WERI-Rb-1 (cell line): ENCODE results near the gene TSPEAR.

Source experiments
- DNase-seq: peaks from one replicate; pipeline ENCODE4 v3.0.0-alpha.2; 2020
- H3K27ac ChIP-seq: fragments of 250-450 bp; sonication (Bioruptor Pico); 2 replicates; pipeline ENCODE4 v1.5.1; 2020; ENCODE audit warnings: mild to moderate bottlenecking, moderate library complexity
- H3K27me3 ChIP-seq: fragments of 250-450 bp; sonication (Bioruptor Pico); 2 replicates; pipeline ENCODE4 v1.5.1; 2021; ENCODE audit warnings: mild to moderate bottlenecking, low read depth, moderate library complexity; ENCODE audit not compliant: insufficient read depth, severe bottlenecking
- H3K36me3 ChIP-seq: fragments of 250-450 bp; sonication (Bioruptor Pico); 2 replicates; pipeline ENCODE4 v1.5.1; 2020; ENCODE audit warnings: mild to moderate bottlenecking, moderate library complexity
- H3K4me3 ChIP-seq: 2 replicates; pipeline ENCODE4 v1.5.1; 2011; ENCODE audit warnings: low read depth, mild to moderate bottlenecking, control low read depth, low read length
- H3K9me3 ChIP-seq: fragments of 250-450 bp; sonication (Bioruptor Pico); 2 replicates; pipeline ENCODE4 v1.5.1; 2021; ENCODE audit warnings: mild to moderate bottlenecking, moderate library complexity; ENCODE audit not compliant: severe bottlenecking
- CTCF ChIP-seq: IDR thresholded peaks from 2 replicates; pipeline ENCODE4 v1.5.1; 2011; ENCODE audit warnings: low read depth, mild to moderate bottlenecking, control low read depth, inconsistent platforms, low read length

Gene TSPEAR

GRCh38 chr21:44737706-44738354 lies 26.5 kb upstream of the TSPEAR start:
- DNase-seq = no peak

GRCh38 chr21:44736291-44737004 lies 25.1 kb upstream of the TSPEAR start:
- H3K27ac ChIP-seq = no peak overlapping the region
- H3K27me3 ChIP-seq = no peaks in the 10 kb centered on the region
- H3K4me3 ChIP-seq = no peak overlapping the region
- peaks cover 50% of the 10 kb centered on the region for H3K9me3 ChIP-seq
- no peak for DNase-seq
- H3K36me3 ChIP-seq = no peaks in the 10 kb centered on the region
- TF ChIP-seq CTCF = no peak

More at GRCh38 chr21:44737706-44738354, 26.5 kb upstream of the TSPEAR start:
- no peak for TF ChIP-seq CTCF
- Histone ChIP-seq H3K4me3 (no peak overlapping the region), H3K36me3 (no peaks in the 10 kb centered on the region), H3K27me3 (no peaks in the 10 kb centered on the region), H3K9me3 (peaks cover 46% of the 10 kb centered on the region), H3K27ac (no peak overlapping the region)

GRCh38 chr21:44735821-44736220 lies 24.4 kb upstream of the TSPEAR start:
- H3K9me3 ChIP-seq = peaks cover 51% of the 10 kb centered on the region
- H3K4me3 ChIP-seq = no peak overlapping the region
- H3K27ac ChIP-seq = no peak overlapping the region
- no peaks in the 10 kb centered on the region for H3K27me3 ChIP-seq
- no peaks in the 10 kb centered on the region for H3K36me3 ChIP-seq
- no peak for DNase-seq
- TF ChIP-seq CTCF = no peak

- Histone ChIP-seq H3K36me3 (no peaks in the 10 kb centered on the region), H3K9me3 (peaks cover 55% of the 10 kb centered on the region), H3K4me3 (no peak overlapping the region), H3K27me3 (no peaks in the 10 kb centered on the region), H3K27ac (no peak overlapping the region)
- no peak for DNase-seq
- no peak for TF ChIP-seq CTCF
Measured at GRCh38 chr21:44734841-44735240, 23.5 kb upstream of the TSPEAR start.

- Histone ChIP-seq H3K4me3 (no peak overlapping the region), H3K36me3 (no peaks in the 10 kb centered on the region), H3K27ac (no peak overlapping the region), H3K9me3 (peaks cover 62% of the 10 kb centered on the region), H3K27me3 (no peaks in the 10 kb centered on the region)
- DNase-seq = no peak
- TF ChIP-seq CTCF = no peak
Measured at GRCh38 chr21:44734026-44734745, 22.8 kb upstream of the TSPEAR start.
